Kidney (tissue), 14 donors: ENCODE measurements around the gene PDGFC. TPM values are rescaled to one million over a fixed set of nuclear protein-coding genes. Genes with fewer than 3 reads are reported as not detected.

ENCODE experiments used
- DNase-seq, 5 donors: peaks; one replicate each; pipeline ENCODE4 v3.0.0-alpha.2; 2013 to 2020
- FAIRE-seq: peaks from 2 replicates; lab custom pipeline; 2012; peaks lifted over from hg19 to GRCh38; lab: Jason Lieb, UNC
- H3K27ac ChIP-seq, 2 donors: one replicate each; pipeline ENCODE4 v1.7.0; 2013; ENCODE audit warnings: low read depth in 2 of 2, low read length in 2 of 2, inconsistent platforms in 1 of 2
- H3K27me3 ChIP-seq: one replicate; pipeline ENCODE4 v1.7.1; 2013; ENCODE audit warnings: low read length, inconsistent platforms; ENCODE audit not compliant: control insufficient read depth, insufficient read depth
- H3K36me3 ChIP-seq, 3 donors: one replicate each; pipeline versions ENCODE4 v1.7.0 to v1.7.1; 2013; ENCODE audit warnings: low read length in 3 of 3, control low read depth in 1 of 3, inconsistent platforms in 1 of 3; ENCODE audit not compliant: insufficient read depth in 3 of 3, control insufficient read depth in 2 of 3
- H3K4me1 ChIP-seq, 3 donors: one replicate each; pipeline versions ENCODE4 v1.7.0 to v1.7.1; 2013; ENCODE audit warnings: low read length in 3 of 3, inconsistent platforms in 1 of 3, low read depth in 1 of 3; ENCODE audit not compliant: control insufficient read depth in 2 of 3, insufficient read depth in 2 of 3
- H3K4me3 ChIP-seq, 3 donors: one replicate each; pipeline versions ENCODE4 v1.7.0 to v1.8.1; 2013; ENCODE audit warnings: low read length in 3 of 3, control low read depth in 1 of 3, inconsistent platforms in 1 of 3
- H3K9ac ChIP-seq, 3 donors: one replicate each; pipeline versions ENCODE4 v1.7.0 to v1.7.1; 2013; ENCODE audit warnings: low read length in 3 of 3, control low read depth in 1 of 3, inconsistent platforms in 1 of 3
- H3K9me3 ChIP-seq, 3 donors: one replicate each; pipeline versions ENCODE4 v1.7.0 to v1.7.1; 2013; ENCODE audit warnings: low read length in 3 of 3, control low read depth in 1 of 3, inconsistent platforms in 1 of 3; ENCODE audit not compliant: control insufficient read depth in 2 of 3, insufficient read depth in 1 of 3
- intact Hi-C: fragments of 100-400 bp; cut with DNase I; formaldehyde crosslinking; loops from one replicate; pipeline ENCODE4 v1.11.1; 2022
- polyA plus RNA-seq: library from polyadenylated mRNA; stranded (reverse); fragments of 350-450 nt; fragmentation: Illumina TruSeq; extraction: RNeasy Lipid Tissue Mini Kit (QIAGEN cat#74804); gene quantifications from one replicate; pipeline ENCODE4 v1.2.3, GENCODE V29; 2014; ENCODE audit warnings: low read depth, low replicate concordance; ENCODE audit not compliant: insufficient read depth
- total RNA-seq: library from RNA; stranded (reverse); fragmentation: NEBNext Ultra II Directional; extraction: Animal tissue kit (Norgen Biotek cat#: 25700); gene quantifications from one replicate; pipeline ENCODE4 v1.2.1, GENCODE V29; 2021
- TF ChIP-seq, protein P1 (sequence below): IDR thresholded peaks from 3 replicates; pipeline ENCODE4 v1.5.1; 2012; ENCODE audit warnings: mild to moderate bottlenecking, moderate library complexity, borderline replicate concordance; ENCODE audit not compliant: insufficient read depth; ENCODE audit errors: extremely low read depth
- donor health status: control.
- donor health status: control.
- donor health status: control.
- donor health status: control.
- donor health status: control.
- donor health status: DM: yes; HTN: yes; CAD: no.
- donor health status: Normal renal cell carcinoma (clear cell type).

Gene PDGFC
- total and polyA plus RNA-seq, 2 donors from 2014 or later = 12.3 to 37.6 TPM

GRCh38 chr4:156779042-156779441 is 192.6 kb downstream of the PDGFC start:
- Histone ChIP-seq H3K9ac (no peak overlapping the region), H3K4me3 (no peak overlapping the region), H3K4me1 (no peaks in the 10 kb centered on the region), H3K9me3 (no peaks in the 10 kb centered on the region), H3K27ac (no peak overlapping the region), H3K27me3 (no peaks in the 10 kb centered on the region), H3K36me3 (no peaks in the 10 kb centered on the region)
- intact Hi-C loops = no loop called here
- FAIRE-seq = no peak
- DNase-seq = no peak
- TF ChIP-seq, protein P1, sequence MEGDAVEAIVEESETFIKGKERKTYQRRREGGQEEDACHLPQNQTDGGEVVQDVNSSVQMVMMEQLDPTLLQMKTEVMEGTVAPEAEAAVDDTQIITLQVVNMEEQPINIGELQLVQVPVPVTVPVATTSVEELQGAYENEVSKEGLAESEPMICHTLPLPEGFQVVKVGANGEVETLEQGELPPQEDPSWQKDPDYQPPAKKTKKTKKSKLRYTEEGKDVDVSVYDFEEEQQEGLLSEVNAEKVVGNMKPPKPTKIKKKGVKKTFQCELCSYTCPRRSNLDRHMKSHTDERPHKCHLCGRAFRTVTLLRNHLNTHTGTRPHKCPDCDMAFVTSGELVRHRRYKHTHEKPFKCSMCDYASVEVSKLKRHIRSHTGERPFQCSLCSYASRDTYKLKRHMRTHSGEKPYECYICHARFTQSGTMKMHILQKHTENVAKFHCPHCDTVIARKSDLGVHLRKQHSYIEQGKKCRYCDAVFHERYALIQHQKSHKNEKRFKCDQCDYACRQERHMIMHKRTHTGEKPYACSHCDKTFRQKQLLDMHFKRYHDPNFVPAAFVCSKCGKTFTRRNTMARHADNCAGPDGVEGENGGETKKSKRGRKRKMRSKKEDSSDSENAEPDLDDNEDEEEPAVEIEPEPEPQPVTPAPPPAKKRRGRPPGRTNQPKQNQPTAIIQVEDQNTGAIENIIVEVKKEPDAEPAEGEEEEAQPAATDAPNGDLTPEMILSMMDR = no peak

DNA sequence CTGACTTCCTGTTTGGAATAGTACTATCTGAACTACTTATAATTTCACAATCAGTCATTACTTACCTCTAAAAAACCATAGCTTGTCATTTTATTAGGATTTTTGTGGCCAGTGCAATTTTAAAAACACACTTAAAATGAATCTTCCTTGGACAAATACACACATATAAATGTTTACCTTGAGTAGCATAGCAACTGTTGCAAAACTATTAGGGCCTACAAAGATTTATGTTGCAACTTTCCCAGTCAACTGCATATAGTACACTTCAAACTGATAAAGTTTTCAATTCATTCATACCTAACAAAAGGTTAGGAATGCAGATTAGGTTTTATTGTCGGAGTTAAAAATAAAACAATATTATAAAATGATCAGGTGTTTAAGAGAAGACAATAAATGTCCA is 193.0 kb downstream of the PDGFC start:
- no peak for FAIRE-seq
- no peaks in the 10 kb centered on the region for H3K9me3 ChIP-seq
- H3K36me3 ChIP-seq = no peaks in the 10 kb centered on the region
- H3K9ac ChIP-seq = no peak overlapping the region
- H3K4me1 ChIP-seq = no peaks in the 10 kb centered on the region
- TF ChIP-seq, protein P1 = no peak
- peak in 1 of 5 donors; percentile 23 for DNase-seq
- no peak overlapping the region for H3K4me3 ChIP-seq
- H3K27me3 ChIP-seq = no peaks in the 10 kb centered on the region
- no peak overlapping the region for H3K27ac ChIP-seq
- intact Hi-C loops = no loop called here

- DNase-seq (no peak), FAIRE-seq (no peak)
- no peak overlapping the region for H3K4me3 ChIP-seq
- H3K27ac ChIP-seq = no peak overlapping the region
- TF ChIP-seq, protein P1 = no peak
- no peak overlapping the region for H3K9ac ChIP-seq
- intact Hi-C loops = no loop called here
- H3K27me3 ChIP-seq = no peaks in the 10 kb centered on the region
- H3K4me1 ChIP-seq = no peaks in the 10 kb centered on the region
- H3K9me3 ChIP-seq = no peaks in the 10 kb centered on the region
- H3K36me3 ChIP-seq = no peaks in the 10 kb centered on the region
Measured at GRCh38 chr4:156778093-156778492, 193.5 kb downstream of the PDGFC start.

- intact Hi-C loops = no loop called here
- H3K27me3 ChIP-seq = no peaks in the 10 kb centered on the region
- TF ChIP-seq, protein P1 = no peak
- H3K9me3 ChIP-seq = no peaks in the 10 kb centered on the region
- H3K27ac ChIP-seq = no peak overlapping the region
- DNase-seq = no peak
- no peaks in the 10 kb centered on the region for H3K36me3 ChIP-seq
- FAIRE-seq = no peak
- no peak overlapping the region for H3K4me3 ChIP-seq
- no peak overlapping the region for H3K9ac ChIP-seq
- H3K4me1 ChIP-seq = peaks cover 0 to 6% (median 2%) of the 10 kb centered on the region in 3 donors
Measured at GRCh38 chr4:156775813-156776212, 195.8 kb downstream of the PDGFC start.
